GM18502 (cell line): ENCODE data around the gene ME3.

ENCODE experiments used
- ATAC-seq: cut with Tn5 transposase; IDR thresholded peaks from one replicate; pipeline ENCODE4 v1.9.1; 2021; ENCODE audit warnings: mild to moderate bottlenecking; ENCODE audit not compliant: unreplicated experiment, poor library complexity

The ME3 gene

GRCh38 chr11:86502137-86502642 lies 170.2 kb downstream of the ME3 start:
- ATAC-seq, result no peak

GRCh38 chr11:86500500-86501140 lies 171.8 kb downstream of the ME3 start:
- ATAC-seq, result no peak

- no peak for ATAC-seq
These were observed 172.7 kb downstream of the ME3 start for GRCh38 chr11:86499723-86500129.

GRCh38 chr11:86497836-86498235 lies 174.6 kb downstream of the ME3 start:
- ATAC-seq, result no peak

GRCh38 chr11:86497310-86497709 lies 175.1 kb downstream of the ME3 start:
- ATAC-seq, result no peak

- ATAC-seq, result no peak
These were observed 177.1 kb downstream of the ME3 start for GRCh38 chr11:86495351-86495750.

- no peak for ATAC-seq
These were observed 179.9 kb downstream of the ME3 start for GRCh38 chr11:86492370-86493010.

GRCh38 chr11:86491027-86491426 lies 181.4 kb downstream of the ME3 start:
- no peak for ATAC-seq

- no peak for ATAC-seq
These were observed 181.8 kb downstream of the ME3 start for GRCh38 chr11:86490582-86490981.

GRCh38 chr11:86489442-86489841 lies 183.0 kb downstream of the ME3 start:
- ATAC-seq, result no peak

- ATAC-seq, result no peak
These were observed 183.9 kb downstream of the ME3 start for GRCh38 chr11:86488553-86488952.

GRCh38 chr11:86487671-86488070 lies 184.7 kb downstream of the ME3 start:
- ATAC-seq, result no peak

GRCh38 chr11:86486261-86487030 lies 186.0 kb downstream of the ME3 start:
- ATAC-seq, result no peak

GRCh38 chr11:86484795-86485166 lies 187.6 kb downstream of the ME3 start:
- ATAC-seq, result no peak

GRCh38 chr11:86483940-86484794 lies 188.2 kb downstream of the ME3 start:
- no peak for ATAC-seq

- ATAC-seq, result no peak
These were observed 188.8 kb downstream of the ME3 start for GRCh38 chr11:86483610-86483939.

- no peak for ATAC-seq
These were observed 189.7 kb downstream of the ME3 start for GRCh38 chr11:86482692-86483091.

GRCh38 chr11:86481399-86481798 lies 191.0 kb downstream of the ME3 start:
- ATAC-seq, result no peak

- no peak for ATAC-seq
These were observed 194.1 kb downstream of the ME3 start for GRCh38 chr11:86478348-86478747.

- no peak for ATAC-seq
These were observed 194.8 kb downstream of the ME3 start for GRCh38 chr11:86477495-86478155.
